Kidney capillary endothelial cell (primary cell): ENCODE results near the gene SOD3.

Experiments used
- DNase-seq: peaks from one replicate; pipeline ENCODE4 v3.0.0-alpha.2; 2018; ENCODE audit warnings: low spot score

Gene SOD3

DNA sequence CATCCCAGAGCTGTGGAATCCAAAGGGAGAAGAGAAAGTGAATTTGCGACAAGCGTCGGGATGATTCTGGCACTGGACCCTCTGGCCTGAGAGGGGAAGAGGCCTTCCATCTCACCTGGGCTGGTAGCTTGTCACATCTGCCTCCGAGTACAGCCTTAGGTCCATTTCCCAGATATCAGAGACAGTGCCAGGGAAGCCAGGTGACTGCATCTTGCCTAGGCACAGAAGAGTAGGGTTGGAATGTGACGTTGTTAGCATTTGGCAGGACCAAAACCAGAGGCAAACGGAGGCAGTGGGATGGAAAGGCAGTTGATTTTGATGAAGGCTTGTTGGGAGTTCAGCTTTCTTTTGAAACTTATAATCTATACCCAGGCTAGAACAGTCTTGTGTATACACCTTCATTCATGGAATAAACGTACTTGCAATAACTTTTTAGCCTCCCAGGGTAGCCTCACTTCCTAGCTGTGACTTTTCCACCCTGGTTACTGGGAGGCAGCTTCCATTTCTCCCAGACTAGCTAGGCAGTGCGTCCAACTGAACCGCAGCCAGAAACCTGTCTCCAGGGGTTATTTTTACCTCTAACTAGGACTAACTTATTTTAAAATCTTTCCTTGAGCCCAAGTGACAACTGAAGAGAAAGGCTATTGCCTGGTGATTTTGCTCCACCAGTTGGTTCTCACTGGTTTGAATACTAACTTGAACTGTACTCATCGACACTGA lies 5.9 kb downstream of the SOD3 start:
- DNase-seq = no peak

DNA sequence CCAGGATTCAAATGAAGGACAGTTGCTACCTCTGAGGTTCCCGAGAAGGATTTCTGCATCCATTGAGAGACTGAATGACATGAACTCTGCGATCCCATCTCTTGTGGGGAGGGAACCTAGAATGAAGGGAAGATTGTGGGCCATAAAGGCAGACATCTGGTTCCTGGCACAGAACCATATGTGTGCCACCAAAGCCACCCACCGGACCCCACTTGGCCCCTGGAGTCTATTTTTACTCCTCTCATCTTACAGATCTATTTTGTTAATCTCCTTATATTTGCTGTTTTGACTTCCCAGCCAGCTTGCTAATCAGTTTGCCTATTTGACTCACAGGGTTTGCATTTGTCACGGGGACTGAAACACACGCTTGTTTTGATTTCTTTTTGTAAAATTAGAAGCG lies 7.3 kb downstream of the SOD3 start:
- no peak for DNase-seq

DNA sequence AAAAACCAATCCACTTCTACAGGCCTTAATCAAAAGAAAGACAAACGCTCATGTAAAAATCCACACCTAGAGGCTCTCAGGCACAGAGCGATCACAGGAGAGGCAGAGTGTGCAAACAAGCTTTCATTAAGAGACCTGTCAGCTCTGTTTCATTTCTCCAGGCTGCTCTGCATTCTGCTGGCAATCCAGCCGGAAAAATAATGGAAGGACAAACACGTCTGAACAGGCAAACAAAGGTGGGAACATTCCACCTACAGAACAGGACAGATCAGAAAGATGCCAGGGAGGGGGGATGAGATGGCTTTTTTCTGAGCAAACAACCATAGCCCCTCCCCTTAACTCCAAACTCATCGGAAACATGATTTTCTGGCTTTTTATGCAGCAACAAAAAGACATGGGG lies 9.7 kb downstream of the SOD3 start:
- no peak for DNase-seq

DNA sequence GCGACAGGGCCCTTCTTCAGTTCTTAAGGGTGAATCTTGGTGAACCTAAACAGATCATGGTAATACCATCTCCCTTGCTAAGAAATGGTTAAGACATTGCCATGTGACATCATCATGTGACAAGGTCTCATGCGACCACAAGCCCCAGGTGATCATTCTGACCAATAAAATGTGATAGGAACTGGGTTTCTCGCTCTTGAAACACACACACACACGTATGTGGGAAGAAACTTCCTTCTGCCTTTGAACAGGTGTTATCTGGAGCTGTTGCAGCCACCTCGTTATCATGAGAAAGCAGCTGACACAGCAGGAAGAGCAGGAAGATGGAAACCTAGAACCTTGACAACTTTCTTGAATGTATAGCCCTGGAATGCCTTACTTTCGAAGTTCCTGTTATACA lies 10.2 kb downstream of the SOD3 start:
- DNase-seq = no peak

DNA sequence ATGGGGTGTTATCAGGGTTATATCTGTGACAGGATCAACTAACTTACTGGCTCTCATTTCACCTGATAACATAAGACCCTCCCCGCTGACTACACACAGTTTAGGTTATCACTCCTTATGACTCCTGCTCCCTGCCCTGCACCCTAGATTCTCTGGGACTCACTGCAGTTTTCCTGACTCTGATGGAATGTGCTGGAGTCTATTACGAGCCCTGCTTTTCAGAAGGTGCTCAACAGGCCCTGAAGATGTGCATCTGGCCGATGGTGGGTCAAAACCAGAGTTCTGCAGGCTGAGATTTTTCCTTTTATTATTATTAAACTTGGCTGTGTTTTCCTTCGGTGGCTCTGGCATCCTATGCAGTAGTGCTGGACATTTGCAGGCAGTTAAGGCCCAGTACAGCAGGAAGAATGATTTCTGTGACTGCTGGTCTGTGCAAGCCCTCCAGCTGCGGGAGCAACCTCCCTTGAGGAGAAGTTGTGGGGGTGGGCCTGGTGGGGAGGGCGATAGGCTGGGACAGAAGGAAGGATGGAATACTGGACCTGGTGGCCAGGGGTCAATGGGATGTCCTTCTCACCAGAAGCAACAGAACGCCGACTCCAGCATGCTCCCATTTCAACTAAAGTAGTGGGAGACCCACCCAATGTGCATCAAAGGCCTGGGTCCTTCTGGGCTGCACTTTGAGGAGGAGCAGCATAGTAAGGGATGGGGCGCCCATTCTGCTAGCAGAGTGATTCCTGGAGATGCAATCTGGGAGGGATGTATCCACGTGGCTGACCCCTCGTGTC lies 11.0 kb downstream of the SOD3 start:
- no peak for DNase-seq

DNA sequence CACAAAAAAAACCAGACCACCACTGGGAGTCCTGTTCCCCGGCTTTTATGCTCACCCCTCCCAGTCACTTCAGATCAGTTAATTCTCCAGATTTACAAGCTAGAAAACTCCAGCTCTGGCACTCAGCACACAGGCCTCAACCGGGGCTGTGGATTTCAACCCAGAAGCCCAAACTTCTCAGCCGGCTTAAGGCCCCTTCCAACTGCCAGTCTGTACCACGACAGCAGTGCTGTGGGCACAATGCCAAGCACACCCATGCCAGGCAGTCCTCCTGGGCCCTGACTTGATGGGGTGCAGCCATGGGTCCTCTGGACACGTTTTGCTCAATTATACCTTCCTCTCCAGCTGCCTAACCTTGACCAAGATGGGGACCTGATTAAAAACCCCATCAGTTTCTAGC lies 12.2 kb downstream of the SOD3 start:
- DNase-seq = no peak

DNA sequence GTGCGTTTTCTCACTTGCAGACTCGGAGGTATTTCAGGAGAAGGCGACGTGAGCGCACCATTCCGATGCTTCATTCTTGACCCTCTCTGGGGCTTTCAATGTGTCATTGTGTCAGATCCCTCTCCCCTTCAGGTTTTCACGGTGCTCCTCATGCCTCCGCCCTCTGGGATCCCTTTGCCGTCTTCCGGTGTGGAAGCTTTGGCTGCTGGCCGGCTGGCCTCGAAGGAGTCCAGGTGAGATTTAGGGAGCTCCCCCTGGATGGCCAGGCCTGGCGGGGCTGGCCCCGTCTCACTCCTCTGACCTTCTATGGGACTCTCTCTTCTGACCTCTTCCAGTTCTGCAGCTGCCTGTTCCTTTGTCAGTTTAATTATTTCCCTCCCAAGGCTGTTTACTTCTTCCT lies 12.9 kb downstream of the SOD3 start:
- no peak for DNase-seq

DNA sequence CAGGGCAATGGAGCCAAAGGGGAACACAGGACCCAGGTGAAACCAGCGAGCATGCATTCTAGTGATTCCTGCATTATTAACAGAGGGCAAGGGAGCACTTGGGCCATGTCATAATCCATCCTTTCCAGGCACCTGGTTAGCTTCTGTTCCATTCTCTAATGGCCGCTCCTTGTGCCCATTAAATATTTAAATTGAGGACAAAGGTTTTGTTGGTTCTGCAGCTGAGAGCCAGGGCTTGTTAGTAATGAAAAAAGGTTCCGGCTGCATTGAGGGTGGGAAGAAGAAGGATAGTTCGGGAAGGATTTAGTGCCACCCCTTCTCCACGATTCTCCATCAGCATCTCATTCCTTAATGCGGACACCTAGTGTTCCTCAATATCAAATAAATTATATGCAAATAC lies 13.6 kb downstream of the SOD3 start:
- DNase-seq = no peak

DNA sequence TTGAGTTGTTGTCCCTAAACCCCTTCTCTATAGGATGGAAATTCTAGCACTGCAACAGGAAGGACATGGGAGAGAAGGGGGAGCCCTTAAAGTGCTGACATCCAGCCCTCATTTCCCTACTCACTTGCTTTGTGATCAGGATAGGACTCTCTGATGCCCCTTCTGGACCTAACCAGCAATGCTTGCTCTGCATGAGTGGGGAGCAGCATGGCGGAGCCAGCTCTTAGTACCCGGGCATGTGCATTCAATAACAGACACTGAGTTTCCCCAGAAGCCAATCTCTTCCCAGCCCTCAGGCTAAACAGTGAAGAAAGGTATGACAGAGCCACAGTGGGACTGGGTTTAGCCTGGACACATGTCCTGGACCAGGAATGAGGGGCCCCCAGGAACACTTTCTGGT lies 14.0 kb downstream of the SOD3 start:
- DNase-seq = no peak

DNA sequence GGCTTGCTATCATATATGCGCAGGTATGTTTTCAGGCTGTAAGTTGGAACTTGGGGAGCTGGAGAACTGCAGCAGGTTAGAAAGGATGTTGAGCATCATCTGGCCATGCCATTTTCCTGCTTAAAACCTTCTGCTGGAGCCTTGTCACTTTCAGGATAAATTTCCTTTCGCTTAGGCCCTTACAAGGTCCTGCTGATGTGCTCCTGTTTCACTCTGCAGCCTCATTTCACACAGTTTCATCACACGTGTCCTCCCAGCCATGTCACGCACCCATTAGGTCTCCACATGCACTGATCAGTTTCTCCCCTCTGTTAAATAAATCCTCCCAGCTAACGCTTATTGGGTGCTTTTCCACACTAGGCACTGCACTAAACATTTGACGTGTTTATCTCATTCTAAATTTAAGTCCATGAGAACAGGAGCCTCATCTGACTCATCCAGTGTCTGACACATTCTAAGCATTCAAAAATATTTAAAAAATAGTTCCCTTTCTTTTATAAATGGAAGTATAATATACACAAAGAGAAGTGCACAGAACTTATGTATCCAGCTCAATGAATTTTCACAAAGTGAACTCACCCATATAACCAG lies 14.5 kb downstream of the SOD3 start:
- DNase-seq = no peak

DNA sequence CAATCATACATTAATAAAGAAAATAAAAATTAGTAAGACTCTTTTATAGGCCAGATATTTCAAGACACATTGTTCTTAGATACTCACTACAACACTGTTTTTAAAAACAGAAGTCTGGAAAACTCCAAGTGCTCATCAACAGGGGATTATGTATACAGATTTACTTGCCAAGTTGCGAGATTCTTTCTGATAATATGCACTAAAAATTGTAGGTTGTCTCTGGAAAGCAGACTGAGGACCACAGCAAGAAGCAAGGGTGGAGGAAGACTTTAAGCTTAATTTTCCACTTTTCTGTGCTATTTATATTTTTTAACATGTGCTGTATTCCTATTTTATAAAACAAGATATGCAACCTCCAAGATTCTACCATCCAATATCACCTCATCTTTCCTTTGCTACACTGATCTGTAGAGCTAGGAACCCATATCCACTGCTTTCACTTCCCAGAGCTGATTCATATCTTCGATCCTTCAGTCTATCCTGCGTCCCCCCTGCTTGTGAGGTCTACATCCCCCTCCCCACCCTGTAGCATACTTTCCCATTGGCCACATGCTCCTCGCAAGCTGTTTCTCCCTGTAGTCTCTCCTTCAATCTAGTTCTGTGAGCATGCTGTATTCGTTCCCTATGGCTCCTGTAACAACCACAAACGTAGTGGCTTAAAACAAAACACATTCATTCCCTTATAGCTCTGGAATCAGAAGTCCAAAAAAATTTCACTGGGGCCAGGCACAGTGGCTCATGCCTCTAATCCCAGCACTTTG lies 15.7 kb downstream of the SOD3 start:
- DNase-seq = no peak

DNA sequence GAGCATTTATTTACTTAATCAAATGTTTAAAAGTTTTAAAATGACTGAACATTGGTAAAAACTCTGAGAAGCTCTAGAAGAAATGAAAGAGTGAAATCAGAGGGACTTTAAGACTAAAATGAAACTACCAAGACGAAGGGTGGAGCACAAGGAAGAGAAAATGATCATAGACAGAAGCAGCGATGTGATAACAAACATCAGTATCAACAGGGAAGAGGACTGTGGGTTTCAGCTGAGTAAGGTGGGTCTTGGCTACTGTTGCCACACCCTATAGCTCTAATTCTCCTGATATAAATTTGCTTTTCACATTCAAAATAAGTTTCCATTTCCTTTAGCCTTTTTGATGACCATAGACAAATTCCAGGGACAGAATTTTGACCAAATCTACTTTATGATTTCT lies 18.4 kb downstream of the SOD3 start:
- DNase-seq = no peak

DNA sequence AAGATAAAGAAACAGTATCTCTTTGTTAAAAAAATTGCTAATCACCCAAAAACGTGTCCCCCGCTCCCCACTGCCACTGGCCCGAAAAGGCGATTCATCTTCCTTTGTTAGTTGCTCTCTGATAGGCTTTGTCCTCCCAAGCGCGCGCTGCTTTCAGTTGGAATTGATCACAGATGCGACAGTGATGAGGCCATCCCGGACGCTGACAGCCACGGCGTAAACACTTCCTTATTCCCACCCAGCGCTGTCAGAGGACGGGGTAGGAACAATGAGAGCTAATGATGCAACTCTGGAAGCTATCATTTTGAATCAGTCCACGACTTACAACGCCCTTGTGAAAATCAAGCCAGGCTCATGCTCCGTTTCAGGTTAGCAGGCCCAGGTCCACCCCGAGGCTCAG lies 21.4 kb downstream of the SOD3 start:
- no peak for DNase-seq

DNA sequence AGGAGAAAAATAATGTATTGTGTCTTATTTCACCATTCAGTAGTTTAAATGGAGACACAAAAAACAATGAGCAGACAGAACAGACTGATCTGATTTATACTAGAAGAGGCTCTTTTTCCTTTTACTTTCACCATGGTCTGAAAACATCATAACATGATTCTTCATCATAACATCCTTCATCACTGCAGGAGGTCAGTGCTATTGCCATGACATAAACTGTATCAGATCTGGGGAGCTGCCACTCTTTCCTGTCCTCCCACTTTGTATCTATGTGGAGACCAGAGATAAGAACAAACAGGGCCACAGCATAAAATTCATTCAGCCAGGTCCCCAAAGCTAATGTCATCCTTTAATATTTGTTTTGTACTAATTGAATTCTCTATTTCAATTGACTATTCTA lies 25.2 kb downstream of the SOD3 start:
- no peak for DNase-seq

DNA sequence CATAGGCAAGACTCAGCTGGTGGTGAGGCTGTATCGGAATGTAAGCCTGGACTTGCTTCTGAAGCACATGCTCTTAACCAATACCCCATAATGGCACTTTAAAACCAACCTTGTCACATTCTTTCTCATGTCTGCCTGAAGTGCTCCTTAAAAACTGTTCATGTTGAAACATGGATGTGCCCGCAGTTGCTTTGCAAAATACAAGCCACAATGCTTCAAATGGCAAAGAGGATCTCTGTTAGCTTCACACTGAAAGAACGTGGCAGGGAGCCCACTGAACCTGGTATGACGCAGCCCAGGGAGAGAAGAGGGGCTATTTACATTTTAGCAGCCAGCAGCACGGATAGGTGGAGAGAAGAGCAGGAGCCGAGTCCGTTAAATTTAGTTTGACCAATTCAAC lies 29.3 kb downstream of the SOD3 start:
- DNase-seq = no peak

DNA sequence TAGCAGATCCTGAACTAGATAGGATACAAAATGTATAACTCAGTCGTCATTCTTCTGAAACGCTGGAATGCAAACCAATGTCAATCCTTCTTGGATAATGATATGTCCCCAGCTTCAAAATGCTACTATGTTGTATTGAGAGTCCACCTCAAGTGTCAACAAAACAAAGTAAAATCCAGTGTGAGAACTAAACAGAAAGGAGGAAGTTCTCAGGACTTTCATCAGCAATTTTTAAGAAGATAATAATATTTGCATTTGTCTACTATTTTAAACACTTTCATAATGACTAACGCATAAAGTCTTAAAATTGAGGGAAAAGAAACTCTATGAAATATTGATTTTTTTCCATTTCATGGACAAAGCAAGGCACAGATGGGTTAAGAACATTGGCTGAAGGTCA lies 36.3 kb downstream of the SOD3 start:
- no peak for DNase-seq

DNA sequence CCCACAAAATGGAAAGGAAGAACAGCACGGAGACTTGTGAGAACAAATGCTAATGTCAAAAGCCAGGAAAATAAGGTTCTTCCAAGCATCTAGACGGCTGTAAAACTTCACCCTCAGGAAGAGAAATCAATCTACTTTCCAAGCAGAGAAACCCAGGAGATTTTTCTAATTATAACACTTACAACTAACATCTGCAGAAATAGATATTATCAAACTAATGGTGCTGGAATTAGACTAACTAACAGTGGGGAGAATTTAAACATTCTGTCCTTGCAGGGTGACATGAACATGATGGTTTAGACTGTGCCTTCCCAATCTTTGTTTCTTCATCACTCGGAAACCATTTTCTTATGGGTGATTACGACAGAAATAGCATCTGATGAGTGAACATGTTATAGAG lies 40.3 kb downstream of the SOD3 start:
- no peak for DNase-seq

DNA sequence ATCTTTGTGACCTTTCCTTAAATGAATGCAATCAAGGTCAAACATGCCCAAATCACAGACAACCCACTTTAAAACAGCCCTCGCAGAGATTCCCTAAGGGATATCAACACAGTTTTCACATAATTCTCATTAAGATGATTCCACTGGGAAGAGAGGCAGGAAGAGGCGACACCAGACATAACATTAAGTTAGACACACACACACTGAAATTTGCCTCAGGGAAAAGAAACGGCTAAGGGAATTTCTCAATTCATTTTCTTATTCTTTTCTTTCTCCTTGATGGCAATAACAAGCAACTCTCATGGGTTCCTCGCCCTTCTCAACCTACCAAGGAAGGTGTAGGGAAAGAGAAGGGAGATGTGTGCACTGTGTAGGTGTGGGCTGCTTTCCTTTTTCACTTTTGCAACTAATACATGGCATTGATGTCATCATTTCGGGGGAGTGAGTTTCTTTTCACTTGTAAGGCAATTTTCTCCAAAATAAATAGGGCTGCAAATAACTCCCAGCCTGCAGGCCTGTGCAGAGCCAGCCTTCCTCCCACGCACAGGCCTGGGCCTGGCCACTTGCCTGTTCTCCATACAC lies 41.4 kb downstream of the SOD3 start:
- no peak for DNase-seq

DNA sequence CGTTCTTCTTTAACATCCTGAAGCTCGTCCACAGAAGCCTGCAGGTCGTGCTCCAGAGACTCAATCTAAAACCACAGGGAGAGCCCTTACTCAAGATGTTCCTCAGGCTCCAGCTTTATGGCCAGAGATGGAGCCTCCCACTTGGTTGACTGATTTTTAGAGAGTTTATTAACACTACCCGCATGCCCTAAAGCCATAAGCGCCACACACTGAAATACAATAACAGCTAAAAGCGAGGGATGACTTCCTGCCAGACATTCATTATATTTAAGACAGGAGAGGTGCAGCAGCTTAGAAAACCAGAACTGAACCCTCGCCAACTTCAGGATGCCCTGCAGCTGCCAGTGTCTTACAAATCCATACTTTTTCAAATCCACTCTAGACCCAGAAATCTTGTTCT lies 42.0 kb downstream of the SOD3 start:
- DNase-seq = no peak

DNA sequence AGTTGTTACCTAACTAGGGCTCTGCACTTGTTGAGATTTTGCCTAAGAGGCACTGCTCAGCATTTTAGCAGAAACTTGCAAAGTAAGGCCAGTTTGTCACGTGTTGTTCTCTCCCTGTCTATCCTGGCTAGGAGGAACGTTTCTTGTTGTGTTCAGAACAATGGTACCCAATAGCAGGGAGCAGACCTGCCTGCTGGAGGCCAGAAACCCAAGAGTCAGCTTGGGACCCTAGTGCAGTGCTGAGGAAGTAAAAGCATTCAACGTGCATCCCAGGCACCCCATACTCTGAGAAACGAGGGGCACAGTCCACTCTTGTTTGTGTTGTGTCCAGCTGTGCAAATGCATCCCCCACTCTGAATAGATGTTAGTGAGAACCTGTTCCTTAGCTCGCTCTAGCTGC lies 42.4 kb downstream of the SOD3 start:
- DNase-seq = no peak

DNA sequence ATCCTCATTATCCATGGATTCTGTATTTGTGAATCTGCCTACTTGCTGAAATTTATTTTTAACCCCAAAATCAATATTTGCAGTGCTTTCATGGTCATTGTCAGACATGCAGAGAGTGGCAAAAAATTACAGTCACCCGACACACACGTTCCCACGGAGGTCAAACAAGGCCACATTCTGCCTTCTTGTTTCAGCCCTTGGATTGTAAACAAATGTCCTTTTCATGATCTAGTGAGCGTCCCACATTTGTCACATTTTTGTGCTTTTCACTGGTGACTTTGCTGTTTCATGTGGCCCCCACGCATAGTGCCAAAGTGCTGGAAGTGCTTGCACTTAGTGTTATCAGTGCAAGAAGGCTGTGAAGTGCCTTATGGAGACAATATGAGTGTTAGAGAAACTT lies 45.0 kb downstream of the SOD3 start:
- DNase-seq = no peak

DNA sequence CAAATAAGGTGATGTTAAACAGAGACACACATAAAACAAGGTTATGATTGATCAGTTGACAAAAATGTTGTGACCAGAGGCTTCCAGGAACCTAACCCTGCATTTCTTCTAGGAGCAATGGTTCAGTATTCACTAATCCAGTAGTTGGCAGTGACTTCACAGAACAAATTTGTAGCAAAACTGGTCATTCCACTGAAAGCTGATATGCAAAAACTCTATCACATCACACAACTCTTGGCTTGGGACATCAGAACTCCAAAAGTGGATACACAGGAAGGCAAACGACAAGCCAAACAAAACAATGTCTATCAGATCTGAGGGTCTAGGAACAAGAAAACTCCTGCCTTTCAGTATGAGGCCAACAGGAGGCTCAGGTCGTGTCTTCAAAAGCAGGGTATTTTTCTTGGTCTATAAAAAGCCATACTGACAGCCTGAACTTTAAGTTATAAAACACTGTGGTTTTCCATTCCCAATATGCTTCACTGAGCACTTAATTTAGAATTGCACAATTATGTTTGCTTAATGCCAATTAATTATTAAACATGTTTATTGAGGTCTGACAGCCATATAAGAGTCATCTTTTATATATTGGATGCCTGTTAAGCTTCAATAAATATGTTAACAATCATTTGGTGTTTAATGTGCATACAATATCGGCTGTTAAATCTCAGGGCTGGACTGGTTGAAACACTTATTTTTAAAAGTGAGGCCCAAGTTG lies 45.6 kb downstream of the SOD3 start:
- no peak for DNase-seq
